CD4-positive, CD25-positive, alpha-beta regulatory T cell (primary cell): Measurements from ENCODE around the gene R3HDM1. TPM values are rescaled to one million over a fixed set of nuclear protein-coding genes. Genes with fewer than 3 reads are reported as not detected.
"Not testable (repeated sequence)": the region's sequence is repeated elsewhere in the genome, so short reads cannot be mapped to it uniquely, and the experiment has no call there.

Source experiments
- ATAC-seq, 2 donors: fragments of 150-1000 bp; cut with Tn5 transposase; one replicate each; pipeline ENCODE4 v1.10.0; 2021; ENCODE audit warnings: low read depth in 2 of 2, moderate number of reproducible peaks in 2 of 2, moderate library complexity in 1 of 2
- DNase-seq, 3 donors: peaks; one replicate each; pipeline versions ENCODE4 v3.0.0 to v3.0.0-alpha.2; 2012 to 2022; ENCODE audit warnings: mixed read lengths in 1 of 3
- H3K27ac ChIP-seq: one replicate; pipeline ENCODE4 v1.7.0; 2013; ENCODE audit warnings: mild to moderate bottlenecking, low read length; ENCODE audit not compliant: insufficient read depth, poor library complexity, severe bottlenecking
- H3K27me3 ChIP-seq: one replicate; pipeline ENCODE4 v1.7.0; 2013; ENCODE audit warnings: low read length; ENCODE audit not compliant: control insufficient read depth, insufficient read depth
- H3K36me3 ChIP-seq: one replicate; pipeline ENCODE4 v1.7.0; 2013; ENCODE audit warnings: mild to moderate bottlenecking, low read length, moderate library complexity; ENCODE audit not compliant: control insufficient read depth, insufficient read depth
- H3K4me1 ChIP-seq: 2 replicates; pipeline ENCODE4 v1.7.0; 2013; ENCODE audit warnings: mild to moderate bottlenecking, low read length; ENCODE audit not compliant: insufficient read depth, control insufficient read depth, poor library complexity, severe bottlenecking
- H3K4me3 ChIP-seq: one replicate; pipeline ENCODE4 v1.7.0; 2013; ENCODE audit warnings: low read depth, mild to moderate bottlenecking, low read length, moderate library complexity
- H3K9me3 ChIP-seq, 2 experiments: 1 replicate in 1 of 2; 2 replicates in 1 of 2; pipeline ENCODE4 v1.7.0; 2013; ENCODE audit warnings: low read length in 2 of 2, mild to moderate bottlenecking in 1 of 2, moderate library complexity in 1 of 2; ENCODE audit not compliant: control insufficient read depth in 2 of 2
- H3K27ac Mint-ChIP-seq, 3 donors: one replicate each; pipeline ENCODE4 v1.8.0; 2020 to 2022; ENCODE audit warnings: mild to moderate bottlenecking in 3 of 3, mixed read lengths in 3 of 3, moderate library complexity in 2 of 3
- H3K27me3 Mint-ChIP-seq: one replicate; pipeline ENCODE4 v1.8.0; 2022; ENCODE audit warnings: mild to moderate bottlenecking, mixed read lengths
- H3K36me3 Mint-ChIP-seq: one replicate; pipeline ENCODE4 v1.8.0; 2020; ENCODE audit warnings: mixed read lengths
- H3K4me1 Mint-ChIP-seq, 4 donors: one replicate each; pipeline ENCODE4 v1.8.0; 2020 to 2022; ENCODE audit warnings: mixed read lengths in 4 of 4, mild to moderate bottlenecking in 1 of 4
- H3K4me3 Mint-ChIP-seq, 4 donors: one replicate each; pipeline ENCODE4 v1.8.0; 2020 to 2022; ENCODE audit warnings: mild to moderate bottlenecking in 4 of 4, mixed read lengths in 4 of 4, moderate library complexity in 3 of 4
- H3K9me3 Mint-ChIP-seq, 7 donors: one replicate each; pipeline ENCODE4 v1.8.0; 2020 to 2022; ENCODE audit warnings: mixed read lengths in 7 of 7, mild to moderate bottlenecking in 3 of 7, moderate library complexity in 2 of 7
- polyA plus RNA-seq, 4 donors: library from polyadenylated mRNA; unstranded; fragments of 300-500 nt; fragmentation: Illumina TruSeq; gene quantifications; one replicate each; pipeline ENCODE4 v1.2.3, GENCODE V29; 2021
- total RNA-seq: library from RNA; stranded (reverse); gene quantifications from one replicate; pipeline ENCODE4 v1.2.3, GENCODE V29; 2022

Gene R3HDM1
- total and polyA plus RNA-seq, 5 donors from 2014 or later, result 8.3 to 43.9 (median 16.3) TPM

DNA sequence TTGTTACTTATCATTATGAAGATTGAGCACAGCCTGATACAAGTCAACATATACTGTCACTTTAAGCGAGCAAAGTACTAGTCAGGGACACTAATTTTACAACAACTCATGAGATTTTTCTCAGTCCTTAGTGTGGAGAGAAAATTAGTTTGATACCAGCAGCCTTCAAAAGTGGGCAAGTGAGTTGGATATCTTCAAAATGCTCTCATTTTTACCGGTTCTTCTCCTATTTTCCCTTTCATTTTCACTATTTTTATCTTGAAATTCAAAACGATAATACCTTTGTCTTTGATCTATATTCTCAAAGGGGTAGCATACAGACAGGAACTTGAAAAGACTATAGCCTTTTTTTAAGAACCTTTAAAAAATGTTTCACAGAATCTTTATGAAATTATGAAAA lies 158.4 kb downstream of the R3HDM1 start:
- no peaks in the 10 kb centered on the region for H3K9me3 ChIP-seq
- Mint-ChIP-seq H3K4me1 (peaks cover 17 to 33% (median 25%) of the 10 kb centered on the region in 4 donors), H3K27ac (peak overlapping the region; percentile 87 to 94 (median 92)), H3K36me3 (peaks cover 28% of the 10 kb centered on the region), H3K27me3 (no peaks in the 10 kb centered on the region), H3K4me3 (peak overlapping the region; percentile 29 to 82 (median 78)), H3K9me3 (no peaks in the 10 kb centered on the region)
- H3K4me1 ChIP-seq, result peaks cover 8% of the 10 kb centered on the region
- peak in 2 of 3 donors; percentile 17 to 63 for DNase-seq
- peak overlapping the region; percentile 65 for H3K4me3 ChIP-seq
- H3K36me3 ChIP-seq, result no peaks in the 10 kb centered on the region
- H3K27me3 ChIP-seq, result no peaks in the 10 kb centered on the region
- H3K27ac ChIP-seq, result peak overlapping the region; percentile 62
- no peak for ATAC-seq

DNA sequence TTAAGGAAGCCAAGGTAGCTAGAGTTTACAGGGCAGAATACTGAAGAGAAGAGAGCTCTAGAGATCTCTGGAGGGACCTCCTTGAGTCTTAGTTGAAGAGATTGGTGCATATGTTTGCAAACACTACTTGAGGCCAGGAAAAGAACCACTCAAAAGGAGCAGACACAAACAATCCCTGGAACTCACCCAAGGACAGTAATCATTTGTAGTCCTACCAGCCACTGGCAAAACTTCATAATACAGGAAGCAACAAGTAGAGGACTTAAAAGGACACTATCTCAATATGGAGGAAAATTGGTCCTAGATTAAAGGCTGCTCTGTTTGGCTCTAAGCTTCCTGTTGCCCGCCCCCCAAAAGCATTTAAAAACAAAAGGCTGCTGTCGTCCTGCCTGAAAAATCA lies 163.4 kb downstream of the R3HDM1 start:
- no peak overlapping the region for H3K4me3 Mint-ChIP-seq
- H3K36me3 ChIP-seq, result no peaks in the 10 kb centered on the region
- H3K4me1 ChIP-seq, result peaks cover 3% of the 10 kb centered on the region
- no peak for DNase-seq
- H3K27ac Mint-ChIP-seq, result peak overlapping the region in 2 of 3 donors; percentile 1 to 69
- no peaks in the 10 kb centered on the region for H3K9me3 ChIP-seq
- no peak overlapping the region for H3K27ac ChIP-seq
- H3K4me1 Mint-ChIP-seq, result peaks cover 7 to 10% (median 9%) of the 10 kb centered on the region in 4 donors
- H3K27me3 ChIP-seq, result no peaks in the 10 kb centered on the region
- H3K9me3 Mint-ChIP-seq, result peaks cover 0 to 3% (median 0%) of the 10 kb centered on the region in 7 donors
- ATAC-seq, result no peak
- H3K4me3 ChIP-seq, result no peak overlapping the region
- H3K27me3 Mint-ChIP-seq, result no peaks in the 10 kb centered on the region
- H3K36me3 Mint-ChIP-seq, result peaks cover 24% of the 10 kb centered on the region

DNA sequence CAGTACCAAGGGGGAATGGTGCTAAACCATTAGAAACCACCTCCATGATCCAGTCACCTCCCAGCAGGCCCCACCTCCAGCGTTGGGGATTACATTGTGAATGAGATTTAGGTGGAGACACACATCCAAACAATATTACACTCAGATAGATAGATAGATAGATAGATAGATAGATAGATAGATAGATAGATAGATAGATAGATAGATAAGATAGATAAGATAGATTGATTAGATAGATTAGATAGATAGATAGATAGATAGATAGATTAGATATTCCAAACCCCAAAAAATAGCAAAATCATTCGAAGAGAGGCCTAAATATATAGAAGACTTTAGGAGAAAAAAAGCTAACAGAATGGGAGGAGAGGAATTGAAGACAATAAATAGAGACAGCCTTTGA lies 167.6 kb downstream of the R3HDM1 start:
- ATAC-seq (no peak), DNase-seq (no peak)
- Histone ChIP-seq H3K4me3 (no peak overlapping the region), H3K4me1 (no peaks in the 10 kb centered on the region), H3K27ac (no peak overlapping the region), H3K9me3 (no peaks in the 10 kb centered on the region), H3K36me3 (no peaks in the 10 kb centered on the region), H3K27me3 (no peaks in the 10 kb centered on the region)
- Mint-ChIP-seq H3K27me3 (no peaks in the 10 kb centered on the region), H3K4me3 (no peak overlapping the region), H3K27ac (no peak overlapping the region), H3K9me3 (peaks cover 0 to 3% (median 0%) of the 10 kb centered on the region in 7 donors), H3K4me1 (peaks cover 0 to 2% (median 0%) of the 10 kb centered on the region in 4 donors), H3K36me3 (peaks cover 23% of the 10 kb centered on the region)

DNA sequence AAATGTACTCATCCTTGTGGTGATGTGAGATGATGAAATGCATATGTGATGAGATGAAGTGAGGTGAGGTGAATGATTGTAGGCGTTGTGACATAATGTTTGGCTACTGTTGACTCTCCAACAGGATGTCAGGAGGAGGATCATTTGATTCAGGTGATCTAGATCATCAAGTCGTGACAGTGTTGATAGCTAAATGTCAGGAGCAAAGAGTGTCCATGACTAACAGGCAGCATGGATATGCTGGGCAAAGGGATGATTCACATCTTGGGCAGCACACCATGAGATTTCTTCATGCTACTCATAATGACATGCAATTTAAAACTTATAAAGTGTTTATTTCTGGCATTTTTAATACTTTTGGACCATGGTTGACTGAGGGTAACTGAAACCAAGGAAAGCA lies 170.2 kb downstream of the R3HDM1 start:
- H3K4me3 Mint-ChIP-seq, result no peak overlapping the region
- peak overlapping the region in 1 of 3 donors; percentile 55 for H3K27ac Mint-ChIP-seq
- no peaks in the 10 kb centered on the region for H3K4me1 Mint-ChIP-seq
- peaks cover 0 to 2% (median 0%) of the 10 kb centered on the region in 7 donors for H3K9me3 Mint-ChIP-seq
- Histone ChIP-seq H3K27ac (no peak overlapping the region), H3K36me3 (no peaks in the 10 kb centered on the region), H3K4me1 (no peaks in the 10 kb centered on the region), H3K9me3 (no peaks in the 10 kb centered on the region), H3K27me3 (no peaks in the 10 kb centered on the region), H3K4me3 (no peak overlapping the region)
- DNase-seq (no peak), ATAC-seq (no peak)
- H3K27me3 Mint-ChIP-seq, result no peaks in the 10 kb centered on the region
- peaks cover 3% of the 10 kb centered on the region for H3K36me3 Mint-ChIP-seq

- no peaks in the 10 kb centered on the region for H3K4me1 ChIP-seq
- no peaks in the 10 kb centered on the region for H3K9me3 ChIP-seq
- H3K27me3 ChIP-seq, result no peaks in the 10 kb centered on the region
- ATAC-seq (no peak), DNase-seq (no peak)
- H3K27ac ChIP-seq, result no peak overlapping the region
- Mint-ChIP-seq H3K4me1 (no peaks in the 10 kb centered on the region), H3K27me3 (no peaks in the 10 kb centered on the region), H3K4me3 (no peak overlapping the region), H3K9me3 (peaks cover 0 to 2% (median 0%) of the 10 kb centered on the region in 7 donors), H3K27ac (no peak overlapping the region), H3K36me3 (peaks cover 3% of the 10 kb centered on the region)
- no peaks in the 10 kb centered on the region for H3K36me3 ChIP-seq
- H3K4me3 ChIP-seq, result no peak overlapping the region
Observed at GRCh38 chr2:135703300-135703699, 172.0 kb downstream of the R3HDM1 start.

DNA sequence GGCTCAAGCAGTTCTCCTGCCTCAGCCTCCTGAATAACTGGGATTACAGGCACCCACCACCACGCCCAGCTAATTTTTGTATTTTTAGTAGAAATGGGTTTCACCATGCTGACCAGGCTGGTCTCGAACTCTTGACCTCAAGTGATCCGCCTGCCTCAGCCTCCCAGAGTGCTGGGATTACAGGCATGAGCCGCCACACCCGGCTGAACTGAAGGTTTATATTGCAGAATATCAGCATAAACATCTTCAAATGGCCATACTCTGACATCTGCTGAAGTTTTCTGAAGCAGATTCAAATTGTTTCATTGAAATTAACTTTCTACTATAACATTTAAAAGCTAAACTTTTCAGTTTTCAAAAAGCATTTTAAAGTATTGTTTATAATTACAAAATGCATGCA lies 172.8 kb downstream of the R3HDM1 start:
- H3K4me1 ChIP-seq, H3K36me3 ChIP-seq, DNase-seq, H3K4me1 Mint-ChIP-seq, ATAC-seq, H3K9me3 Mint-ChIP-seq, H3K27ac Mint-ChIP-seq, H3K27me3 Mint-ChIP-seq, H3K9me3 ChIP-seq, H3K4me3 Mint-ChIP-seq, H3K36me3 Mint-ChIP-seq, H3K27ac ChIP-seq, H3K27me3 ChIP-seq, H3K4me3 ChIP-seq: not testable (repeated sequence)

GRCh38 chr2:135708159-135708558 lies 176.9 kb downstream of the R3HDM1 start:
- H3K27me3 Mint-ChIP-seq, result no peaks in the 10 kb centered on the region
- H3K4me1 ChIP-seq, result no peaks in the 10 kb centered on the region
- H3K36me3 ChIP-seq, result peaks cover 5% of the 10 kb centered on the region
- H3K4me3 Mint-ChIP-seq, result no peak overlapping the region
- DNase-seq, result no peak
- no peak for ATAC-seq
- no peak overlapping the region for H3K27ac ChIP-seq
- peaks cover 0 to 7% (median under 1%) of the 10 kb centered on the region in 4 donors for H3K4me1 Mint-ChIP-seq
- H3K4me3 ChIP-seq, result no peak overlapping the region
- H3K36me3 Mint-ChIP-seq, result peaks cover 10% of the 10 kb centered on the region
- no peaks in the 10 kb centered on the region for H3K27me3 ChIP-seq
- no peaks in the 10 kb centered on the region for H3K9me3 ChIP-seq
- H3K27ac Mint-ChIP-seq, result no peak overlapping the region
- H3K9me3 Mint-ChIP-seq, result no peaks in the 10 kb centered on the region

GRCh38 chr2:135709992-135710391 lies 178.7 kb downstream of the R3HDM1 start:
- H3K4me1 ChIP-seq, result no peaks in the 10 kb centered on the region
- H3K9me3 Mint-ChIP-seq, result no peaks in the 10 kb centered on the region
- H3K27ac Mint-ChIP-seq, result peak overlapping the region in 1 of 3 donors; percentile 6
- H3K9me3 ChIP-seq, result no peaks in the 10 kb centered on the region
- H3K36me3 Mint-ChIP-seq, result peaks cover 15% of the 10 kb centered on the region
- no peak overlapping the region for H3K4me3 Mint-ChIP-seq
- peaks cover 0 to 7% (median under 1%) of the 10 kb centered on the region in 4 donors for H3K4me1 Mint-ChIP-seq
- H3K4me3 ChIP-seq, result no peak overlapping the region
- no peaks in the 10 kb centered on the region for H3K27me3 Mint-ChIP-seq
- ATAC-seq (peak; percentile 52 to 58), DNase-seq (peak; percentile 52 to 71 (median 67))
- H3K36me3 ChIP-seq, result peaks cover 5% of the 10 kb centered on the region
- H3K27ac ChIP-seq, result no peak overlapping the region
- no peaks in the 10 kb centered on the region for H3K27me3 ChIP-seq
